Measurements from ENCODE around the gene KRR1.

GRCh38 chr12:75503866-75504265, 7.5 kb downstream of the KRR1 start:
- TF ChIP-seq, protein P1, sequence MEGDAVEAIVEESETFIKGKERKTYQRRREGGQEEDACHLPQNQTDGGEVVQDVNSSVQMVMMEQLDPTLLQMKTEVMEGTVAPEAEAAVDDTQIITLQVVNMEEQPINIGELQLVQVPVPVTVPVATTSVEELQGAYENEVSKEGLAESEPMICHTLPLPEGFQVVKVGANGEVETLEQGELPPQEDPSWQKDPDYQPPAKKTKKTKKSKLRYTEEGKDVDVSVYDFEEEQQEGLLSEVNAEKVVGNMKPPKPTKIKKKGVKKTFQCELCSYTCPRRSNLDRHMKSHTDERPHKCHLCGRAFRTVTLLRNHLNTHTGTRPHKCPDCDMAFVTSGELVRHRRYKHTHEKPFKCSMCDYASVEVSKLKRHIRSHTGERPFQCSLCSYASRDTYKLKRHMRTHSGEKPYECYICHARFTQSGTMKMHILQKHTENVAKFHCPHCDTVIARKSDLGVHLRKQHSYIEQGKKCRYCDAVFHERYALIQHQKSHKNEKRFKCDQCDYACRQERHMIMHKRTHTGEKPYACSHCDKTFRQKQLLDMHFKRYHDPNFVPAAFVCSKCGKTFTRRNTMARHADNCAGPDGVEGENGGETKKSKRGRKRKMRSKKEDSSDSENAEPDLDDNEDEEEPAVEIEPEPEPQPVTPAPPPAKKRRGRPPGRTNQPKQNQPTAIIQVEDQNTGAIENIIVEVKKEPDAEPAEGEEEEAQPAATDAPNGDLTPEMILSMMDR (IDR thresholded peaks at IDR 0.05), result no peak
- TF ChIP-seq POLR2A (IDR thresholded peaks at IDR 0.05), result no peak
